IPS DF 6.9 (cell line): Measurements from ENCODE around the gene NGB.
"Not testable (repeated sequence)": the region's sequence is repeated elsewhere in the genome, so short reads cannot be mapped to it uniquely, and the experiment has no call there.

Source experiments
- DNase-seq: peaks from one replicate; pipeline ENCODE4 v3.0.0-alpha.2; 2013; ENCODE audit warnings: low read depth, low spot score
- H3K27ac ChIP-seq: one replicate; pipeline ENCODE4 v1.5.1; 2013; ENCODE audit warnings: low read length, control low read depth
- H3K27me3 ChIP-seq: 2 replicates; pipeline ENCODE4 v1.6.1; 2013; ENCODE audit warnings: mild to moderate bottlenecking, low read length; ENCODE audit not compliant: control insufficient read depth, insufficient read depth
- H3K36me3 ChIP-seq: 2 replicates; pipeline ENCODE4 v1.6.1; 2013; ENCODE audit warnings: low read length; ENCODE audit not compliant: control insufficient read depth, insufficient read depth
- H3K4me1 ChIP-seq: 2 replicates; pipeline ENCODE4 v1.6.1; 2013; ENCODE audit warnings: low read length; ENCODE audit not compliant: control insufficient read depth, insufficient read depth
- H3K4me3 ChIP-seq: 2 replicates; pipeline ENCODE4 v1.5.1; 2013; ENCODE audit warnings: mild to moderate bottlenecking, low read length
- H3K9me3 ChIP-seq: 2 replicates; pipeline ENCODE4 v1.6.1; 2013; ENCODE audit warnings: low read length, inconsistent platforms; ENCODE audit not compliant: control insufficient read depth, insufficient read depth
- WGBS: extraction: QIAGEN DNeasy Blood & Tissue Kit; methylation state at CpG from one replicate; pipeline ENCODE4 v1.1.7; 2013; ENCODE audit warnings: mixed read lengths, missing lambda C conversion rate; ENCODE audit not compliant: insufficient read length, insufficient coverage; 5-methylcytosine and 5-hydroxymethylcytosine counted together

The NGB gene

DNA sequence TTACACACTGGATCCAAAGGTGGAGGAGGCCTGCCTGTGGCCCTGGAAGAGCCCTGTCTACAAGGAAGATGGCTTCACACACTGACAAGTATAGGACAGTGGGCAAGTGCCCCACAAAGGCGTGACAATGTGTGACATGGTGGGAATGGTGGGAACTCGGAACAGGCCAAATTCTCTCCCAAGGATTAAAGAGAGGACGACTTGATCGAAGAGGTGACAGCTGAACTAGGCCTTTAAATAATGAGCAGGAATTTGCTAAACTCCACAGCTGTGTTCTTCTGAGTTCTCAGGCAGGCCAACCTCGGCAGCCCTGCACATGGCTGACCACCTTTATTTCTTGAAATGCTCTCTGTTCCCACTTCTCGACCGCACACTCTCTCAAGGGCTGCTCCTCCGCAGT lies 25.9 kb upstream of the NGB start:
- Histone ChIP-seq H3K4me1 (no peaks in the 10 kb centered on the region), H3K27ac (no peak overlapping the region), H3K9me3 (no peaks in the 10 kb centered on the region), H3K27me3 (no peaks in the 10 kb centered on the region), H3K4me3 (no peak overlapping the region), H3K36me3 (peaks cover 6% of the 10 kb centered on the region; the same call in 1 of the 2 replicates)
- no CpG with 5 or more reads among the region's 8 CpGs for WGBS
- DNase-seq, result no peak

DNA sequence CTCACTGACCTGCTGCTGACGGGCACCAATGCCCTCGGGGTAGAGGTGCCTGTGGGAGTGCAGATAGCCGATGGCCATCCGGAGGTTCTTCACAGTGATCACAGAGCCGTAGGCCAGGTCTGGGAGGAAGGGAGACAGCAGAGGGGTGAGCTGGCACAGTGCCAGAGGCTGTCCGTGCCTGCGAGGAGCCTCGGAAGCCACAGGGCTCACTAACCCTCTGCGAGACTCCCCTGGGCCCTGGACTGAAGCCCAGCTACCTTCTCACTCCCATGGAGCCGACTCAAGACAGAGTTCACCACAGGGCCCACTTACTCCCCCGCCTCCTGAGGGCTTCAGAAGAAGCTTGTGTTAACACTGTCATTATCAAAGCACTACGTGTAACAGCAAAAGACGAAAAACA lies 25.1 kb upstream of the NGB start:
- no peak for DNase-seq
- Histone ChIP-seq H3K36me3 (peaks cover 6% of the 10 kb centered on the region; the same call in 1 of the 2 replicates), H3K4me1 (no peaks in the 10 kb centered on the region), H3K27ac (no peak overlapping the region), H3K27me3 (no peaks in the 10 kb centered on the region), H3K9me3 (no peaks in the 10 kb centered on the region), H3K4me3 (no peak overlapping the region)
- no CpG with 5 or more reads among the region's 13 CpGs for WGBS

DNA sequence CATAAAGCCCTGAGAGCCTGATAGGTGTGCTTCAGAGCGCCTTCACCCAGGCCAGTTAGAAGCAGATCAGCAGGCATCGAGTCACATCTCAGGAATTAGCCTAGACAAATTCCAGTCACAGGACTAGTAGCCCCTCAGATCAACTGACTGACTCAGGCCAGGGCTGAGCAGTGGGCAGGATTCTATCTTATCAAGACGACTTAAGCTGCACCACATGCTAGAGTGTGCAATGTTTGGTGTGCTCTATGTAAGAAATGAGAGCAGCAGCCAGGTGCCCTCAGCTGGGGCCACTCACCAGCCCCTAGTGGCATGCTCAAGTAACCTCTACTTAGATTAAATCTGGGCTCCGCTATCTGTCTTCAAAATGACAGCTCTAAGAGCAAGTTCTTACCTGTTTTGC lies 19.7 kb upstream of the NGB start:
- H3K9me3 ChIP-seq, result no peaks in the 10 kb centered on the region
- no peak overlapping the region for H3K27ac ChIP-seq
- no peaks in the 10 kb centered on the region for H3K4me1 ChIP-seq
- DNase-seq, result no peak
- peaks cover 4% of the 10 kb centered on the region; the same call in 1 of the 2 replicates for H3K36me3 ChIP-seq
- H3K27me3 ChIP-seq, result no peaks in the 10 kb centered on the region
- no peak overlapping the region for H3K4me3 ChIP-seq
- no CpG with 5 or more reads among the region's 4 CpGs for WGBS

DNA sequence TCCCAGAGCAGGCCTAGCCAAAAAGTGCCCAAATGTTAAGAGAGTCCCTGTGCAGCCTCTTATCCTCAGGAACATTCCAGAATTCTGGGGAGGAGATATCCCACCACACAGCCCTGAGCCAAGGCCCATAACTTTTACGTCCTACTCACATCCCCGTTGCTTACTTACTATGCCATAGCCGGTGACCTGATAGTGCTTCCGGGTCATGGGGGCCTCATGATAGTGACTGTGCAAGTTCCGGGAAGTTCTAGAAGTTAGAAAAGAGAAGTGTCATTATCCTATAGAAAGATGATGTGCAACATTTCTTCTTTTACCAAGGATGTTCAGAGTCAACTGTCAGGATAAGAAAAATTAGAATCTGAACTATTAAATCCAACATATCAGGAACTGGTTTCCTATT lies 15.6 kb upstream of the NGB start:
- H3K27me3 ChIP-seq, result no peaks in the 10 kb centered on the region
- H3K36me3 ChIP-seq, result peaks cover 7% of the 10 kb centered on the region
- no peak for DNase-seq
- H3K27ac ChIP-seq, result no peak overlapping the region
- WGBS, result no CpG with 5 or more reads among the region's 5 CpGs
- no peaks in the 10 kb centered on the region for H3K9me3 ChIP-seq
- no peak overlapping the region for H3K4me3 ChIP-seq
- no peaks in the 10 kb centered on the region for H3K4me1 ChIP-seq

DNA sequence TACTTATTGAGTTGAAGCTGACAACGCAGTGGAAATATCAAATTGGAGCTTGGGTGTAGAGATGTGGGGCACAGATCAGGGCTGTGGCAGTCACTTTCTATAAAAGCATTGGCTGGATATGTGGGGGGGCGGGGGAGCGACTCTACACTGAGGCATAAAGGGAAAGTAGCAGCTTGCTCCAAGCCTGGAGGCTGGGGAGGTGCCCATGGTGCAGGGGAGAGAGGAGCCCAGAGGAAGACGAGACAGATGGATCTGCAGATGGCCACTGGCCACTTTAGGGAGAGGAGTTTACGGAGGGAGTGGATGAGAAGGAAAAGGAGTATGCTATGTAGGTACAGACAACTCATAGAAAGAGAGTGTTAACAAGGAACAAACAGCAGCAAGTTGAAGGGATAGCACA lies 13.5 kb upstream of the NGB start:
- no peak for DNase-seq
- Histone ChIP-seq H3K27me3 (no peaks in the 10 kb centered on the region), H3K9me3 (no peaks in the 10 kb centered on the region), H3K27ac (no peak overlapping the region), H3K4me3 (no peak overlapping the region), H3K36me3 (peaks cover 7% of the 10 kb centered on the region), H3K4me1 (no peaks in the 10 kb centered on the region)
- no CpG with 5 or more reads among the region's 5 CpGs for WGBS

DNA sequence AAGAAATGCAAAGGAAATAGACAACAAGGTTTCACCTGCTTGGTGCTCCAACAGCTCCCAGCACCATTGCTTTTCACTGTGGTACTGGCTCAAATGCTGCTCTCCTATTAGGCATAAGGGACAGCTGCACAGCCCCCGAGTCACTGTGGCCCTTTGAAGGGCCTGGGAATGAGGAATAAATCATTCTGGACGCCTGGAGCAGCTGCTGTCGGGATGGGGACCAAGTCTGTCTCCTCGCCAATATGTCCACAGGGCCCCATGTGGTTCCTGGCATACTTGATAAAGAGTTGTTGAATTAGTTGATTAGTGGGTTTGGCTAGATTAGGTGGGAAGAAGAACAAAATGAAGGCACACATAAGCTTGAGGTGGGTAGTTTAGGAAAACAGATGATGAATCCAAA lies 13.1 kb upstream of the NGB start:
- no peaks in the 10 kb centered on the region for H3K27me3 ChIP-seq
- H3K9me3 ChIP-seq, result no peaks in the 10 kb centered on the region
- no CpG with 5 or more reads among the region's 4 CpGs for WGBS
- H3K27ac ChIP-seq, result no peak overlapping the region
- H3K36me3 ChIP-seq, result peaks cover 7% of the 10 kb centered on the region
- H3K4me1 ChIP-seq, result no peaks in the 10 kb centered on the region
- H3K4me3 ChIP-seq, result no peak overlapping the region
- DNase-seq, result no peak

DNA sequence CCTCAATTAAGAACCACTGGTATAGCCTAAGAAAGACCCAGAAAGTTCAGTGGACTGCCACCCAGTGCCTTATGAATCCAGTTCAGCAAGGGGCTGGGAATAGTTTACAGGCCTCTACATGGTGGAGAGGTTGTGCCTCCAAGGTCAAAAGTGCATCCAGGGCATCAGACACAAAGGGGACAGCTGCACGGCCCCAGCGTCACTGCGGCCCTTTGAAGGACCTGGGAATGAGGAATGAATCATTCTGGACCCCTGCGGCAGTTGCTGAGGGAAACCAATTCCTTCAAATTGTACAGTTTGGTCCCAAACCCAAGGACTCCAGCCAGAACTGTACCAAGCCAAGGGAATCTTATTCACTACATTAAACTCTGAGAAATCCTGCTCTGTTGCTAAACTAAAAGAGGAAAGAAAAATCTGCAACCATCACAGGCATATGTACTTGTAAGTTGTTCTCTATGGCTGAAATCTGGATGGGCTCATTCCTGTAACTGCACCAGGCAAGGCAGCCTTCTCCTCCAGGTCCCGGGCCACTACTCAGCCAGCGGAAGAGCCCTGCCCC lies 10.9 kb upstream of the NGB start:
- Histone ChIP-seq H3K27ac (no peak overlapping the region), H3K27me3 (no peaks in the 10 kb centered on the region), H3K4me3 (no peak overlapping the region), H3K4me1 (no peaks in the 10 kb centered on the region), H3K36me3 (peaks cover 7% of the 10 kb centered on the region), H3K9me3 (no peaks in the 10 kb centered on the region)
- WGBS, result no CpG with 5 or more reads among the region's 6 CpGs
- no peak for DNase-seq

DNA sequence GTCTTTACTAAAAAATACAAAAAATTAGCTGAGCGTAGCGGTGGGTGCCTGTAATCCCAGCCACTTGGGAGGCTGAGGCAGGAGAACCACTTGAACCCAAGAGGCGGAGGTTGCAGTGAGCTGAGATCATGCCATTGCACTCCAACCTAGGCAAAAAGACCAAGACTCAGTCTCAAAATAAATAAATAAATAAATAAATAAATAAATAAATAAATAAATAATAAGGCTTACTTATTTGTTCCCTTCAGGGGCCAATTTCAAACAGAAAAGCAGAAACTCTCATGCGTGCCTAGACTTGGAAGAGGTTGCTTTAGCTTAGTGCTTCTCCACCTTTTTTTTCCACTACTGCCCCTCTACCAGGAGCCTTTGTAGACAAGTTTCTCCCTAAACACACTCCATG lies 9.9 kb upstream of the NGB start:
- H3K36me3 ChIP-seq, H3K27me3 ChIP-seq, H3K27ac ChIP-seq, DNase-seq, H3K4me3 ChIP-seq, H3K9me3 ChIP-seq, H3K4me1 ChIP-seq: not testable (repeated sequence)
- no CpG with 5 or more reads among the region's 4 CpGs for WGBS

DNA sequence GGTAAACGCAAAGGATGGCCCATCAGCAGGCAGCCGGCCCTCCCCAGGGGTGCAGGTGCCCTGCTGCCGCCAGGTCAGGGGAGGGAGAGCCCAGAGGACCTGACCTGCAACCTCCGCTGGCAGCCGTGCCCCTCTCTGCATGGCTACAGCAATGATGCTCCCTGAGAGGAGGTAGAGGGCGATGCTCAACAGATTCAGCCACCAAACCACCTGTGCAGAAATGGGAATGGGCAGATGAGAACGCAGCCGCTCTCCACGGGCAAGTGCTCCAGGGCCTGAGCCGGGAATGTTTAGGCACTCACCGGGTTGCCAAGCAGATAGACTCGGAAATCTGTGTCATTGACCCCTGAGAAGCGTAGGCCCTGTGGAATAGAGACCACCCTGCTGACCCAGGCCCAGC lies 8.7 kb upstream of the NGB start:
- Histone ChIP-seq H3K36me3 (peaks cover 5% of the 10 kb centered on the region), H3K4me1 (0 out of 2 replicates have a peak, but pooled peaks cover 1% of the 10 kb centered on the region), H3K27me3 (no peaks in the 10 kb centered on the region), H3K27ac (no peak overlapping the region), H3K9me3 (no peaks in the 10 kb centered on the region), H3K4me3 (no peak overlapping the region)
- DNase-seq, result no peak
- WGBS, result no CpG with 5 or more reads among the region's 13 CpGs

DNA sequence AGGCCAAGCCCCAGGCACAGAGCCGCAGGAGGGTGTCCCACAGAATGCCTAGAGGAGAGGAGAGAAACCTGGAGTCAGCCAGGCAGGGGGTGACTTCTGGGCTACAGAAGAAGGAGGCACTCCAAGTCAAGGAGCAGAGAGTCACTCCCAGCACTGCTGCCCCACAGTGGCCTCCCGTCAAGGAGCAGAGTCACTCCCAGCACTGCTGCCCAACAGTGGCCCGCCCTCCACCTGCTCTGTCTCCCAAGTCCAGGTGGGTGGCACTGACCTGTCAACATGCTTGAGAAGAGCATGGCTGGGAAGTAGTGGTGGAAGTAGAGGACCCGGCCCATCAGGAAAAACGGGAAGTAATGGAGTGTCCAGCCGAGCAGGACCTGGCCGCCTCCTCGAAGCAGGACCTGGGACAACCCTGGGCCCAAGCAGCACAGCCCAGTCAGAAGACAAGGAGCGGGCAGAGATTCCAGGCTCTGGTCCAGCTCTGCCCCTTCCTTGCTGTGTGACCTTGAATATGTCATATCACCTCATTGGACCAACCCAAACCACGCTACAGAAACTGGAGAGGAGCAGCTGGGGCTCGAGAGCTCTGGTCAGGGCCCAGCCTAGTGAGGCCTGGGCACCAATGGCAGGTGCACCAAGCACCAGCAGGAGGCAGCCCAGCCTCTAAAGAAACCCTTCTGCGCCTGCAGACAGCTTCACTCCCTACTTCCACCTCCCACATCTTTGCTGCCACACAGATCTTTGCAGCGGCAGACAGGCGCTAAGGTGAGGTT lies 7.6 kb upstream of the NGB start:
- no CpG with 5 or more reads among the region's 14 CpGs for WGBS
- H3K36me3 ChIP-seq, result no peaks in the 10 kb centered on the region; the same call in 1 of the 2 replicates

DNA sequence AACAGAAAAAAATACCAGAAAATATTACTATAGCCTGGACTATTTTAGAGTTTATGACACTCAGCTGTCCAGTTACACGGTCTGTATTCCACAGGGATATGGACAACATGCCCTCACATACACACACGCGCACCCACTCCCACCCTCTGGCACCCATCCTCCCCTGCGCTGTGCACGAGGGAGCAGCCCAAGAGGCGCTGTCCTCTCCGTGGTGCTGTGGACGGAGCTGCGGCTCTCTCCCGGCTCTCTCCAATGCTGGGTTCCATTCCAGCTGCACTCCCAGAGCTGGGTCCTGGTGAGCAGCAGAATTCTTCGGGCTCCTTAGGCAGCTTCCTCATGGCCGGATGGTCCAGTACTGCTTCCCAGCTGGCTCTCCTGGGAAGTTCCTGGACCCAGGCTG lies 6.0 kb upstream of the NGB start:
- no CpG with 5 or more reads among the region's 12 CpGs for WGBS
- DNase-seq, result no peak
- H3K27me3 ChIP-seq, result peaks cover 3% of the 10 kb centered on the region; the same call in 1 of the 2 replicates
- H3K4me3 ChIP-seq, result no peak overlapping the region
- H3K4me1 ChIP-seq, result 0 out of 2 replicates have a peak, but pooled peaks cover 1% of the 10 kb centered on the region
- H3K36me3 ChIP-seq, result no peaks in the 10 kb centered on the region
- no peaks in the 10 kb centered on the region for H3K9me3 ChIP-seq
- H3K27ac ChIP-seq, result no peak overlapping the region

More for the DNA sequence above, 7.6 kb upstream of the NGB start:
- H3K27me3 ChIP-seq, result no peaks in the 10 kb centered on the region
- 0 out of 2 replicates have a peak, but pooled peaks cover 1% of the 10 kb centered on the region for H3K4me1 ChIP-seq
- no peak for DNase-seq
- H3K27ac ChIP-seq, result no peak overlapping the region
- H3K4me3 ChIP-seq, result no peak overlapping the region
- H3K9me3 ChIP-seq, result no peaks in the 10 kb centered on the region
